GM15510 (cell line): ENCODE data around the gene ESAM.

Experiments used
- POLR2A ChIP-seq: IDR thresholded peaks from 3 replicates; pipeline ENCODE4 v1.6.1; 2011; ENCODE audit warnings: borderline replicate concordance; ENCODE audit not compliant: insufficient read length; ENCODE audit errors: extremely low read depth

The ESAM gene

DNA sequence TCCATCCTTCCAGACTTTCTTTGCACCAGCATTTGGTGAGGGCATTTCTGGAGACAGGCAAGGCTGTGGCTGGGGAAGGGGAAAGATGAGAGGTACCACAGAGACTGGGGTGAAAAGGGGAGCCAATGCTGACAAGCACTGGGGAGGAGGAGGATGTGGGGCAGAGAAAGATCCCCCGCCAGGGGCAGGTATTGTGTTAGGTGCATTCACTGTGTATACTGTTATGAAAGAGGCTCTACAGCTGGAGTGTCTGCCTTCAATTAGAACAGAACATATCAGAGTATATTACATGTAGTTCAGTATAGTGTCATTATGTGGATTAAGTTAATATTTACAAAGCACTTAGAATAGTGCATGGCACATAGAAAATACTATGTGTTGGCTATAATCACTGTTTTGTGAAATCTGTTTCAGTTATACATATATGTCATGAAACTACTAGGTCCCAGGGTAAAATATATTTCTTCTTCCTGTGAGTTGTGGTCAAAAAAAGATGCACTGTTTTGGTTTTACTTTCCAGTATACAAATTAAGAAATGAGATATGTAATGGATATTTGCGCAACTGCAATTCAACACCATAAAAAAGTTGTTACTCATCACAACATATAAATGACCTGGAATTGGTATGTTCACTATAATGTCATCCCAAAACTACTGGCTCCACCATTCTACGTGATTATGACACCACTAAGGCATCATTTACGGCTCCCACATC is 29.7 kb upstream of the ESAM start:
- no peak for TF ChIP-seq POLR2A

DNA sequence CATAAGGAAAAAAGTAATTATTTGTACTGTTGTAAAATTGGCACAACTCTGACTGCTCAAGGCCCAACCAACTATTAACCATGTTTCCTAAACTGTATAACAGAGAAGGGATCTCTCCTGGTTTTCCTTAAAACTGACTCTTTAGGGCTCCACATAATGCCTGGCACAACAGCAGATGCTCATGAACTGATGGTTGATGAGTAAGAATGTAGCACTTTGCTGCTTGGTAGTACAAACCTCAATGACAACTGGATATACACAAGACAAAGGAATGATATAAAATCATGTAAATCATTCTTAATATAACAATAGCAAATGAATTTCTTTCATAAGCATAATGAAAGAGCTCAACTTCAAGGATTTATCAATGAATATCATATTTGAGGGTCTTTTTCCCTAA is 26.4 kb upstream of the ESAM start:
- TF ChIP-seq POLR2A, result no peak

GRCh38 chr11:124784051-124784450 is 22.0 kb upstream of the ESAM start:
- TF ChIP-seq POLR2A, result no peak

- no peak for TF ChIP-seq POLR2A
These were observed 20.9 kb upstream of the ESAM start for GRCh38 chr11:124783002-124783401.

- no peak for TF ChIP-seq POLR2A
These were observed 17.5 kb upstream of the ESAM start for GRCh38 chr11:124779568-124779967.

GRCh38 chr11:124778281-124778680 is 16.2 kb upstream of the ESAM start:
- no peak for TF ChIP-seq POLR2A

GRCh38 chr11:124776865-124777645 is 15.0 kb upstream of the ESAM start:
- no peak for TF ChIP-seq POLR2A

DNA sequence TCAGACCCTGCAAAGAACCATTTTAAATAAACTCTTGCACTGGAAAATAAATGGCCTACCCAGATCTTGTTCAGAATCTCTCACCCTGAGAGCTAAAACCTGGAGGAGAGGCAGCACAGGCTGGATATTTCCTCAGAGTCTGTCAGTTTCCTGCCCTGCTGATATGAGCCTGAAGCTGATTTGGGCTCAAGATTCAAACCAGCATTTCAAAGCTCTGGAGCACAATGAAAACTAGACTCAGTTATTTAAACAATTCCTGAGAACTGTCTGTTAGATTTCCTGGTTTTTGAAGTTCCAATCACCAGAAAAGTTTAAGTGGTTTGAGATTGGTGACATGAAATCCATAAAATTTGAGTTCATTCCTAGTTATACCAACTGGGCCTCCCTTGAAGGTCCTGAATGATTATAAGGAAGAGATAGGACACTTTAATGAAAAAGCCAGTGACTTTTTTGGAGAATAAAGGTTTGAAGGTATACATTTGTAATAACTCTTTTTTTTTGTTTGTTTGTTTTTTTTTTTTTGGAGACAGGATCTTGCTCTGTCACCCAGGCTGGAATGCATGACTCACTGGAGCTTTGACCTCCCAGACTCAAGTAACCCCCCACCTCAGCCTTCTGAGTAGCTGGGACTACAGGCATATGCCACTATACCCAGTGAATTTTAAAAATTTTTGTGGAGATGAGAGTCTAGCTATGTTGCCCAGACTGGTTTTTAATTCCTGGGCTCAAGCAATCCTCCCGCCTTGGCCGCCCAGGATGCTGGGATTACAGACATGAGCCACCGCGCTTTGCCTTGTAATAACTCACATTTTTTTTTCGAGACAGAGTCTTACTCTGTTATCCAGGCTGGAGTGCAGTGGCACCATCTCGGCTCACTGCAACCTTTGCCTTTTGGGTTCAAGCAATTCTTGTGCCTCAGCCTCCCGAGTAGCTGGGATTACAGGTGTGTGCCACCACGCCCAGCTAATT is 8.0 kb upstream of the ESAM start:
- no peak for TF ChIP-seq POLR2A

- no peak for TF ChIP-seq POLR2A
These were observed 6.8 kb upstream of the ESAM start for GRCh38 chr11:124768914-124769313.

- no peak for TF ChIP-seq POLR2A
These were observed 4.1 kb upstream of the ESAM start for GRCh38 chr11:124766156-124766555.

DNA sequence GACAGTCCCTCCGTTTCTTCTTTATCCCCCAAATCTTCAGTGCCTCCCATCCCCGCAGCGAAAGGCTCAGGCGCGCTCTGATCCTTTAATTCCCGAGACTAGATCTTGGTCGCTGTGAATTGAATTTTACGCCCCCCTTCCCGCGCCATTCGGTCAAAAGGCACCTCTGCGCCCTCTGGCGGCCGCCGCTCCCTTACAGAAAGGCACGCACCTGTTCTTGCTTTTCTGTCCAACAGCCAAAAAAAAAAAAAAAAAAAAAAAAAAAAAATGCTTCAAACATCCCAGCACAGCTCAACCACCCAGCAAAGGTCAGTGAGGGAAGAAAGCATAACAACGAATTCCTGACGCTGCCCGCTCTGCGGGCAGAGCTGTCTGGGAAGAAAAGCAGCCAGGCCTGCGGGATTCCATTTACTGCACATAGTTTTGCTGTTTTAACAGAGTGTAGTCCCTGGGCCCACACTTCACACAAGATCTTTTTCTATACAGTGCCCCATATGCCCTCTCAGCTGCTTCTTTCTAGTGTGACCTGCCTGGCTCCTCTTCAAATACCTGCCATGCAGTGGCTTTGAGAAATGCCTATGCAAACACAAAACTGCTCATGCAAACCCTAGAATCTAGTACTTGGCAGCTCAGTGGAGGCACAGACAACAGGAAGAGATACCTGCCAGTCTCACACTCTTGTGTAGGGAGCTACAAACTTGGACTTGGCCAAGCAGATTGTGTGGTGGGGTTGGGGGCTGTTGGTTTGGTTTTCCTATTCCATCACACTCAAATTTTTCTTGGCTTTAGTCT is 1.3 kb upstream of the ESAM start:
- no peak for TF ChIP-seq POLR2A

DNA sequence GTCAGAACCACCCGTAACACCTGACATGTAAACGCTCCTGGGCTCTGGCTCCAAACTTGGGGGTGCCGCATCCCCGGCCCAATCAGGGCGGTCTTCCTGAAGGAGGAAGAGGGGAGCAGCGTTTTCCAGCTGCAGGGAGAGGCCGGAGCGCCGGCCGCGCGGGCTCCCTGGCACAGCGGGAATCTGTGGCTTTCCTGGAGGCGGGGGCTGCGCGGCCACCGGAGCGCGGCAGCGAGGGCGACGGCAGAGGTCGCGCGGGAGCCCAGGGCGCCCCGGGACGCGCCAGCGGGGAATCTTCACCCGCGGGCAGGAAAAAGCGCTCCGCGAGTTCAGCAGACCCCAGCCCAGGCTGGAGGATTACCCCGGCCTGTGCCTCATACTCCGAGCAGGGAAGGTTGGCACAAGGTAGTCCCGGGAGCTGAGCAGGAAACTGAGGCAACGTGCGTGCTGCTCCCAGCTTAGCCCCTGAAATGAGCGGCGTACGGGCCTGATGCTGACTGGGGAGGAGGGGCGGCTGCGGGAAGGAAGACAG is 600 bp upstream of the ESAM start:
- no peak for TF ChIP-seq POLR2A

DNA sequence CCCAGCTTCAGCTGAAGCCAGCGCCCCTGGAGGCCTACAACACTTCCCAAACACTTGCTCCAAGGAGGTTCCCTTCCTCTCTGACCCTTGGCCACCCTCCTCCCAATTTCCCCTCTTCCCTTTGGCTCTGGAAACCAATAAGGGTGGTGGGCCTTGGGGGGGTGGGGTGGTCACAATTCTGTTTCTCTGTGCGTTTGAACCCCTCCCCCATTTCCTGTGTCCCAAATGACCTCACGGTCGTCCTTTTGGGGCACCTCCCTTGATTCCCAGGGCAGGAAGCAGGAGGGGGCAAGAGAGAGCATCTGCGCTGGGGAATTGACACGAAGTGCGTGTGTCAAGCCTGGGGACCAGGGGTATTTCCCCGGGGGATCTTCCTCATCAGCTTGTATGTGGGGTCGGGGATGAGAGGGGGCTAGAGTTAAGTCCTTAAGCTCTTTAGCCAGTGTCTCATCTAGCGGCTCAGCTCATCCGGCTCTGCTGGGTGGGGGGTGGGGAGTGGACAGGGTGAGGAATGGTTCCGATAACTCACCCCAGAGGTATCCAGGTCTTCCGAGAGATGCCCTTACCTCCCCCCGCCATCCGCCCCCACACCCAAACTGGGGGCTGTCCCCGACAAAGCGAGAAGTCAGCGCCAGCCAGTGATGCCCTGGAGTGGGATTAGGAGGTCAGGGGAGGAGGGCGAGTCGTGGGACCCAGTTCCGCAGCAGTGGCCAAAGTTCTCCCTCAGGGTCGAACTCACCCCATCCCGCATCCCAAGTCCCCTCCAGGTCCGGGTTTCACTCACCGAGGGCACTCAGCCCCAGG is 587 bp downstream of the ESAM start:
- no peak for TF ChIP-seq POLR2A
